Suprapubic skin (tissue), 4 donors: ENCODE measurements around the gene SACM1L. TPM values are rescaled to one million over a fixed set of nuclear protein-coding genes. Genes with fewer than 3 reads are reported as not detected.

ENCODE experiments used
- DNase-seq, 2 donors: peaks; one replicate each; pipeline ENCODE4 v3.0.0-alpha.2; 2019; ENCODE audit warnings: low spot score in 2 of 2
- H3K27ac ChIP-seq: fragments of 200-600 bp; sonication (generic); one replicate; pipeline ENCODE4 v1.5.1; 2019
- H3K27me3 ChIP-seq: fragments of 200-600 bp; sonication (generic); one replicate; pipeline ENCODE4 v1.5.1; 2019
- H3K36me3 ChIP-seq: fragments of 200-600 bp; sonication (generic); one replicate; pipeline ENCODE4 v1.5.1; 2019
- H3K4me1 ChIP-seq: fragments of 200-600 bp; sonication (generic); one replicate; pipeline ENCODE4 v1.5.1; 2019
- H3K4me3 ChIP-seq: fragments of 200-600 bp; sonication (generic); one replicate; pipeline ENCODE4 v1.5.1; 2019; ENCODE audit warnings: mild to moderate bottlenecking
- H3K9me3 ChIP-seq: fragments of 200-600 bp; sonication (generic); one replicate; pipeline ENCODE4 v1.5.1; 2019
- CTCF ChIP-seq, 2 donors: fragments of 200-600 bp in 1 of 2; fragments of 450-650 bp in 1 of 2; sonication (generic) in 1 of 2; IDR thresholded peaks; one replicate each; pipeline ENCODE4 v1.5.1; 2016 to 2019; ENCODE audit warnings: antibody characterized with exemption in 2 of 2, mild to moderate bottlenecking in 1 of 2, moderate library complexity in 1 of 2
- EP300 ChIP-seq: sonication (generic); formaldehyde crosslinking; IDR thresholded peaks from one replicate; pipeline ENCODE4 v1.6.1; 2017; ENCODE audit warnings: antibody characterized with exemption
- POLR2A ChIP-seq, 2 donors: fragments of 450-650 bp; IDR thresholded peaks; one replicate each; pipeline ENCODE4 v1.6.1; 2017; ENCODE audit warnings: antibody characterized with exemption in 2 of 2, mild to moderate bottlenecking in 2 of 2, moderate library complexity in 2 of 2
- POLR2AphosphoS5 ChIP-seq, 3 donors: sonication (generic); formaldehyde crosslinking; IDR thresholded peaks; one replicate each; pipeline ENCODE4 v1.6.1; 2017; ENCODE audit warnings: antibody characterized with exemption in 3 of 3
- WGBS: methylation state at CpG from one replicate; pipeline ENCODE4 v1.1.5; 2018; 5-methylcytosine and 5-hydroxymethylcytosine counted together
- total RNA-seq, 4 donors: library from RNA; depleted of rRNA; stranded (reverse); fragments of >200 nt; gene quantifications; one replicate each; pipeline ENCODE4 v1.1.0, GENCODE V29; 2016

SACM1L gene
- total RNA-seq, 4 donors from 2014 or later, result 22.8 to 48.9 (median 31.2) TPM

GRCh38 chr3:45792036-45792435, 102.8 kb downstream of the SACM1L start:
- TF ChIP-seq POLR2AphosphoS5 (IDR thresholded peaks at IDR 0.05) (no peak), POLR2A (IDR thresholded peaks at IDR 0.05) (no peak), EP300 (no peak), CTCF (IDR thresholded peaks at IDR 0.05) (no peak)
- Histone ChIP-seq H3K27ac (no peak overlapping the region), H3K4me3 (no peak overlapping the region), H3K36me3 (no peaks in the 10 kb centered on the region), H3K4me1 (peaks cover 16% of the 10 kb centered on the region), H3K9me3 (no peaks in the 10 kb centered on the region), H3K27me3 (peaks cover 25% of the 10 kb centered on the region)
- DNase-seq, result no peak
- 89% methylated on average over 2 of the region's 2 CpGs for WGBS

DNA sequence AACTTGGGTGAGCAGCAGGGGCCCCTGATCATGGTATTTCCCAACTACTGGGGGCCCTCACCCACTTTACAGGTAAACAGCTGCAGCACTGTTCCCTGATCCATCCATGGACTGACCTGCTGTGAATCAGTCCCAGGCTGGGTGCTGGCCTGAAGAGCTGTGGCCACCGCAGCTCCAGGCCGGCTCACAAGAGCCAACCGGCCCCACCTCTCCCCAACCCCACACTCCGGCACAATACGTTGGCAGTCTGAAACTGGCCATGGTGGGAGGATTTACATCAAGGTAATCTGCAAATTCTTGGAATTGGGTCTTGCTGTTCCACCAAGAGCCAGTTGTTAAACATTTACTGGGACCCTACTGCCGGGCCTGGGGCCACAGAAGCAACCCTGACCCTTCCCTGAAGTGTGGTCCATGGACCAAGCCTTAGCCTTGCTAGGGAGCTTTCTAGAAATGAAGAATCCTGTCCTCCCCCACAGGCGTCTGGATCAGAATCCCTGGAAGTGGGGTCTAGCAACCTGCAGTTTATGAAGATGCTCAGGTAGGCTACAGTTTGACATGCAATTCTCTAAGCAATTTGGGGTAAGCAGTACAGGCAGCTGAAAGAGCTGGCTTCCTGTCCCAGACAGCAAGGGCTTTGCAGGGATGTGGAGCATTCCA, 103.4 kb downstream of the SACM1L start:
- DNase-seq, result no peak
- Histone ChIP-seq H3K9me3 (no peaks in the 10 kb centered on the region), H3K27ac (no peak overlapping the region), H3K36me3 (no peaks in the 10 kb centered on the region), H3K4me1 (peaks cover 16% of the 10 kb centered on the region), H3K4me3 (no peak overlapping the region), H3K27me3 (peaks cover 30% of the 10 kb centered on the region)
- 91% methylated on average over 4 of the region's 7 CpGs for WGBS
- TF ChIP-seq CTCF (IDR thresholded peaks at IDR 0.05), result no peak
- no peak for TF ChIP-seq EP300
- TF ChIP-seq POLR2AphosphoS5 (IDR thresholded peaks at IDR 0.05), result no peak
- TF ChIP-seq POLR2A (IDR thresholded peaks at IDR 0.05), result no peak

GRCh38 chr3:45793482-45794176, 104.4 kb downstream of the SACM1L start:
- no peak for DNase-seq
- Histone ChIP-seq H3K9me3 (no peaks in the 10 kb centered on the region), H3K4me3 (no peak overlapping the region), H3K27me3 (peaks cover 36% of the 10 kb centered on the region), H3K36me3 (no peaks in the 10 kb centered on the region), H3K27ac (no peak overlapping the region), H3K4me1 (peaks cover 16% of the 10 kb centered on the region)
- 57% methylated on average over 9 of the region's 9 CpGs for WGBS
- no peak for TF ChIP-seq CTCF (IDR thresholded peaks at IDR 0.05)
- TF ChIP-seq EP300, result no peak
- TF ChIP-seq POLR2AphosphoS5 (IDR thresholded peaks at IDR 0.05), result no peak
- TF ChIP-seq POLR2A (IDR thresholded peaks at IDR 0.05), result no peak

- H3K4me3 ChIP-seq, result no peak overlapping the region
- 95% methylated on average over 5 of the region's 5 CpGs for WGBS
- no peak for DNase-seq
- H3K27me3 ChIP-seq, result peaks cover 40% of the 10 kb centered on the region
- H3K9me3 ChIP-seq, result no peaks in the 10 kb centered on the region
- peaks cover 16% of the 10 kb centered on the region for H3K4me1 ChIP-seq
- TF ChIP-seq CTCF (IDR thresholded peaks at IDR 0.05) (no peak), POLR2A (IDR thresholded peaks at IDR 0.05) (no peak), POLR2AphosphoS5 (IDR thresholded peaks at IDR 0.05) (no peak), EP300 (no peak)
- no peak overlapping the region for H3K27ac ChIP-seq
- H3K36me3 ChIP-seq, result no peaks in the 10 kb centered on the region
These were observed 105.0 kb downstream of the SACM1L start for GRCh38 chr3:45794177-45794560.

- Histone ChIP-seq H3K27ac (no peak overlapping the region), H3K27me3 (peaks cover 40% of the 10 kb centered on the region), H3K4me1 (peaks cover 16% of the 10 kb centered on the region), H3K36me3 (no peaks in the 10 kb centered on the region), H3K4me3 (no peak overlapping the region), H3K9me3 (no peaks in the 10 kb centered on the region)
- TF ChIP-seq POLR2A (IDR thresholded peaks at IDR 0.05), result no peak
- no peak for TF ChIP-seq CTCF (IDR thresholded peaks at IDR 0.05)
- TF ChIP-seq EP300, result no peak
- no peak for TF ChIP-seq POLR2AphosphoS5 (IDR thresholded peaks at IDR 0.05)
- WGBS, result 84% methylated on average over 1 of the region's 1 CpG
- DNase-seq, result no peak
These were observed 105.5 kb downstream of the SACM1L start for GRCh38 chr3:45794660-45795059.
